Glutamatergic neuron (in vitro differentiated cells): ENCODE measurements around the gene APBB2. TPM values are rescaled to one million over a fixed set of nuclear protein-coding genes. Genes with fewer than 3 reads are reported as not detected.

Experiments used
- DNase-seq: peaks from one replicate; pipeline ENCODE4 v3.0.0; 2022
- H3K27ac Mint-ChIP-seq: one replicate; pipeline ENCODE4 v1.8.0; 2020; ENCODE audit warnings: mild to moderate bottlenecking, mixed read lengths, inconsistent platforms; ENCODE audit not compliant: unreplicated experiment
- H3K27me3 Mint-ChIP-seq: one replicate; pipeline ENCODE4 v1.8.0; 2020; ENCODE audit warnings: mild to moderate bottlenecking, moderate library complexity, mixed read lengths, inconsistent platforms; ENCODE audit not compliant: unreplicated experiment
- H3K36me3 Mint-ChIP-seq: one replicate; pipeline ENCODE4 v1.8.0; 2020; ENCODE audit warnings: mild to moderate bottlenecking, mixed read lengths, inconsistent platforms; ENCODE audit not compliant: unreplicated experiment
- H3K4me1 Mint-ChIP-seq: one replicate; pipeline ENCODE4 v1.8.0; 2020; ENCODE audit warnings: mild to moderate bottlenecking, low read depth, mixed read lengths, inconsistent platforms; ENCODE audit not compliant: unreplicated experiment
- H3K4me3 Mint-ChIP-seq: one replicate; pipeline ENCODE4 v1.8.0; 2020; ENCODE audit warnings: mild to moderate bottlenecking, mixed read lengths, inconsistent platforms; ENCODE audit not compliant: unreplicated experiment
- H3K9me3 Mint-ChIP-seq: one replicate; pipeline ENCODE4 v1.8.0; 2020; ENCODE audit warnings: mild to moderate bottlenecking, moderate library complexity, mixed read lengths, inconsistent platforms; ENCODE audit not compliant: unreplicated experiment
- CTCF ChIP-seq: fragments of 200-600 bp; sonication (generic); IDR thresholded peaks from one replicate; pipeline ENCODE4 v1.5.0; 2021; ENCODE audit not compliant: partially characterized antibody, unreplicated experiment
- total RNA-seq: library from RNA; stranded (reverse); fragmentation: NEBNext Ultra II Directional; extraction: Animal tissue kit (Norgen Biotek cat#: 25700); gene quantifications from one replicate; pipeline ENCODE4 v1.2.1, GENCODE V29; 2021; ENCODE audit not compliant: unreplicated experiment

Gene APBB2
- total RNA-seq, 1 donor from 2014 or later: 117 TPM

GRCh38 chr4:40938337-40938736, 276.0 kb downstream of the APBB2 start:
- TF ChIP-seq CTCF: no peak
- Mint-ChIP-seq H3K4me1 (no peaks in the 10 kb centered on the region), H3K36me3 (no peaks in the 10 kb centered on the region), H3K27me3 (peaks cover 2% of the 10 kb centered on the region), H3K9me3 (no peaks in the 10 kb centered on the region), H3K27ac (no peak overlapping the region), H3K4me3 (no peak overlapping the region)
- no peak for DNase-seq

GRCh38 chr4:40937140-40937725, 277.1 kb downstream of the APBB2 start:
- DNase-seq: no peak
- H3K27me3 Mint-ChIP-seq: peaks cover 2% of the 10 kb centered on the region
- H3K27ac Mint-ChIP-seq: no peak overlapping the region
- no peak for TF ChIP-seq CTCF
- H3K4me3 Mint-ChIP-seq: no peak overlapping the region
- no peaks in the 10 kb centered on the region for H3K36me3 Mint-ChIP-seq
- no peaks in the 10 kb centered on the region for H3K9me3 Mint-ChIP-seq
- H3K4me1 Mint-ChIP-seq: no peaks in the 10 kb centered on the region

GRCh38 chr4:40934676-40935075, 279.7 kb downstream of the APBB2 start:
- Mint-ChIP-seq H3K4me1 (peaks cover 2% of the 10 kb centered on the region), H3K27ac (no peak overlapping the region), H3K27me3 (peaks cover 2% of the 10 kb centered on the region), H3K36me3 (no peaks in the 10 kb centered on the region), H3K4me3 (no peak overlapping the region), H3K9me3 (no peaks in the 10 kb centered on the region)
- DNase-seq: no peak
- no peak for TF ChIP-seq CTCF

- H3K27ac Mint-ChIP-seq: no peak overlapping the region
- H3K4me3 Mint-ChIP-seq: no peak overlapping the region
- no peak for TF ChIP-seq CTCF
- DNase-seq: no peak
- no peaks in the 10 kb centered on the region for H3K36me3 Mint-ChIP-seq
- H3K9me3 Mint-ChIP-seq: peaks cover 3% of the 10 kb centered on the region
- H3K4me1 Mint-ChIP-seq: peaks cover 2% of the 10 kb centered on the region
- peaks cover 3% of the 10 kb centered on the region for H3K27me3 Mint-ChIP-seq
Observed at GRCh38 chr4:40933272-40934053, 280.9 kb downstream of the APBB2 start.

GRCh38 chr4:40931841-40932240, 282.5 kb downstream of the APBB2 start:
- no peak for DNase-seq
- Mint-ChIP-seq H3K36me3 (no peaks in the 10 kb centered on the region), H3K4me3 (no peak overlapping the region), H3K4me1 (peaks cover 2% of the 10 kb centered on the region), H3K9me3 (peaks cover 6% of the 10 kb centered on the region), H3K27ac (no peak overlapping the region), H3K27me3 (peaks cover 6% of the 10 kb centered on the region)
- no peak for TF ChIP-seq CTCF
